MCF 10A (cell line): ENCODE data around the gene C18orf32. TPM values are rescaled to one million over a fixed set of nuclear protein-coding genes. Genes with fewer than 3 reads are reported as not detected.

Experiments
- BruUV-seq: library from RNA; stranded (reverse); fragments of 400-500 nt; replicated peaks from 2 replicates; lab custom pipeline; 2021; lab: Mats Ljungman, UMichigan
- CTCF ChIA-PET: fragments of 300-600 bp; sonication (Branson Sonifier 250); formaldehyde crosslinking; extraction: SDS; loops from one replicate; lab custom pipeline; 2021; ENCODE audit warnings: antibody characterized with exemption, inconsistent platforms; lab: Yijun Ruan, JAX
- POLR2A ChIA-PET: fragments of 300-600, 350-650 bp; sonication (Branson Sonifier 250); formaldehyde crosslinking; extraction: SDS; loops from one replicate; lab custom pipeline; 2020; ENCODE audit warnings: antibody characterized with exemption, inconsistent platforms; lab: Yijun Ruan, JAX
- DNase-seq: peaks from one replicate; pipeline ENCODE4 v3.0.0-alpha.2; 2018; ENCODE audit not compliant: unreplicated experiment
- H3K27ac Mint-ChIP-seq: one replicate; pipeline ENCODE4 v1.8.0; 2022; ENCODE audit warnings: mild to moderate bottlenecking, low read depth, mixed read lengths; ENCODE audit not compliant: unreplicated experiment
- H3K27me3 Mint-ChIP-seq: one replicate; pipeline ENCODE4 v1.8.0; 2022; ENCODE audit warnings: mixed read lengths; ENCODE audit not compliant: insufficient read depth, unreplicated experiment
- H3K36me3 Mint-ChIP-seq: one replicate; pipeline ENCODE4 v1.8.0; 2022; ENCODE audit warnings: mild to moderate bottlenecking, moderate library complexity, mixed read lengths; ENCODE audit not compliant: insufficient read depth, unreplicated experiment
- H3K4me1 Mint-ChIP-seq: one replicate; pipeline ENCODE4 v1.8.0; 2022; ENCODE audit warnings: mixed read lengths; ENCODE audit not compliant: insufficient read depth, unreplicated experiment
- H3K4me3 Mint-ChIP-seq: one replicate; pipeline ENCODE4 v1.8.0; 2022; ENCODE audit warnings: mild to moderate bottlenecking, moderate library complexity, mixed read lengths; ENCODE audit not compliant: unreplicated experiment
- H3K9me3 Mint-ChIP-seq: one replicate; pipeline ENCODE4 v1.8.0; 2022; ENCODE audit warnings: mixed read lengths; ENCODE audit not compliant: unreplicated experiment
- intact Hi-C: fragments of 100-400 bp; cut with micrococcal nuclease; formaldehyde crosslinking; loops from 2 replicates; pipeline ENCODE4 v1.14.1; 2022
- total RNA-seq: library from RNA; stranded (reverse); gene quantifications from 2 replicates; pipeline ENCODE4 v1.2.3, GENCODE V29; 2022
- TF ChIP-seq, protein P1 (sequence below): fragments of 200-600 bp; IDR thresholded peaks from one replicate; pipeline ENCODE4 v1.8.0; 2022; ENCODE audit warnings: antibody characterized with exemption, mild to moderate bottlenecking; ENCODE audit not compliant: unreplicated experiment

C18orf32 gene
- total RNA-seq, 1 experiment from 2014 or later: 28.9 TPM

DNA sequence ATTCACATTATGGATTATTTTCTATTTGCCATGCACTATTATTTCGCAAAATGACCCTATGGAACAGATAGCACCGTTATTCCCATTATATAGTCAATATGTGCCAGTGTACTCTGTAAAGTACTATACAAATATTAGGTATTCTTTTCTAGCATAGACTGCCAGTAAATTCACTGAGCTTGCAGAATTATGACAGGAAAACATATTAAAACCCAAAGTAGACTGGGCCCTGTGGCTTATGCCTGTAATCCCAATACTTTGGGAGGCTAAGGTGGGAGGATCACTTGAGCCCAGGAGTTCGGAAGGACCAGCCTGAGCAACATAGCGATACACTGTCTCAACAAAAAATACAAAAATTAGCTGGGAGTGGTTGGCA is 25.4 kb downstream of the C18orf32 start:
- Mint-ChIP-seq H3K27ac (no peak overlapping the region), H3K9me3 (no peaks in the 10 kb centered on the region), H3K4me1 (peaks cover 25% of the 10 kb centered on the region), H3K36me3 (no peaks in the 10 kb centered on the region), H3K27me3 (no peaks in the 10 kb centered on the region), H3K4me3 (peak overlapping the region; percentile 67)
- TF ChIP-seq, protein P1, sequence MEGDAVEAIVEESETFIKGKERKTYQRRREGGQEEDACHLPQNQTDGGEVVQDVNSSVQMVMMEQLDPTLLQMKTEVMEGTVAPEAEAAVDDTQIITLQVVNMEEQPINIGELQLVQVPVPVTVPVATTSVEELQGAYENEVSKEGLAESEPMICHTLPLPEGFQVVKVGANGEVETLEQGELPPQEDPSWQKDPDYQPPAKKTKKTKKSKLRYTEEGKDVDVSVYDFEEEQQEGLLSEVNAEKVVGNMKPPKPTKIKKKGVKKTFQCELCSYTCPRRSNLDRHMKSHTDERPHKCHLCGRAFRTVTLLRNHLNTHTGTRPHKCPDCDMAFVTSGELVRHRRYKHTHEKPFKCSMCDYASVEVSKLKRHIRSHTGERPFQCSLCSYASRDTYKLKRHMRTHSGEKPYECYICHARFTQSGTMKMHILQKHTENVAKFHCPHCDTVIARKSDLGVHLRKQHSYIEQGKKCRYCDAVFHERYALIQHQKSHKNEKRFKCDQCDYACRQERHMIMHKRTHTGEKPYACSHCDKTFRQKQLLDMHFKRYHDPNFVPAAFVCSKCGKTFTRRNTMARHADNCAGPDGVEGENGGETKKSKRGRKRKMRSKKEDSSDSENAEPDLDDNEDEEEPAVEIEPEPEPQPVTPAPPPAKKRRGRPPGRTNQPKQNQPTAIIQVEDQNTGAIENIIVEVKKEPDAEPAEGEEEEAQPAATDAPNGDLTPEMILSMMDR: no peak
- no peak for DNase-seq
- POLR2A ChIA-PET: interaction anchor here (0.6 to 3.6 kb wide), 5 partner anchors 15 to 820 kb away, joined by 3 to 62 read pairs (median 3); partner anchors contain the start of genes C18orf32 and MBD1
- CTCF ChIA-PET: no interaction called here
- no TSS peak for BruUV-seq
- intact Hi-C loops: loop anchor here (2.0 kb wide), 1 partner anchor 25 kb away; the partner anchor contains the start of gene C18orf32

DNA sequence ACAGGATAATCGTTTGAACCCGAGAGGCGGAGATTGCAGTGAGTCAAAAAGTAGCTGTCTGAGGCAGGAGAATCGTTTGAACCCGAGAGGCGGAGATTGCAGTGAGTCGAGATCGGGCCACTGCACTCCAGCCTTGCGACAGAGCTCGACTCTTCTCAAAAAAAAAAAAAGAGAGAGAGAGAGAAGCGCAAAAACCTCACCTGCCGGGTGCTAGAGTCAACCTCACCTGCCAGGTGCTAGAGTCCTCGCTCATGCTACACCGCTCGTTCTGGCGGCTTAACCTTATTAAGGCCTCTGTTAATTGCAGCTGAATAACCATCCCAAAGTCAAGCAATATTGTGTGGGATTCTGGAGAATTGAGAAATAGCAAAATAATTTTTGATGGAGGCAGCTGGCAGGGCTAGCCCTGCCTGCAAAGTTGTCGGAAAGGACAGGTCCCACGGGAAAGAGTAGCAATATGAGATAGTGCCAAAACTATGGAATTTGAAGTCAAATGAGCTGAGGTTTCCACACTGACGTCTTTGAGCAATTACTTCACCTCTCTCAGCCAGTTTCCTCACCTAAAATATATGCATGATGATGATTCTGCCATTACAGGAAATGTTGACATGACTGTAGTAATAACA is 25.9 kb downstream of the C18orf32 start:
- ChIA-PET POLR2A (interaction anchor here (0.6 to 3.6 kb wide), 13 partner anchors 11 to 919 kb away, joined by 3 to 62 read pairs (median 4); partner anchors contain the start of genes C18orf32, MBD1 and SMAD7), CTCF (interaction anchor here (0.9 kb wide), 1 partner anchor 783 kb away, joined by 3 read pairs; no protein-coding TSS in a partner anchor)
- Mint-ChIP-seq H3K9me3 (no peaks in the 10 kb centered on the region), H3K4me3 (peak overlapping the region; percentile 67), H3K4me1 (peaks cover 25% of the 10 kb centered on the region), H3K27me3 (no peaks in the 10 kb centered on the region), H3K36me3 (no peaks in the 10 kb centered on the region), H3K27ac (peak overlapping the region; percentile 96)
- TF ChIP-seq, protein P1: no peak
- intact Hi-C loops: loop anchor here (2.0 kb wide), 1 partner anchor 26 kb away; the partner anchor contains the start of gene C18orf32
- TSS peak; percentile 98 for BruUV-seq
- peak; percentile 49 for DNase-seq

DNA sequence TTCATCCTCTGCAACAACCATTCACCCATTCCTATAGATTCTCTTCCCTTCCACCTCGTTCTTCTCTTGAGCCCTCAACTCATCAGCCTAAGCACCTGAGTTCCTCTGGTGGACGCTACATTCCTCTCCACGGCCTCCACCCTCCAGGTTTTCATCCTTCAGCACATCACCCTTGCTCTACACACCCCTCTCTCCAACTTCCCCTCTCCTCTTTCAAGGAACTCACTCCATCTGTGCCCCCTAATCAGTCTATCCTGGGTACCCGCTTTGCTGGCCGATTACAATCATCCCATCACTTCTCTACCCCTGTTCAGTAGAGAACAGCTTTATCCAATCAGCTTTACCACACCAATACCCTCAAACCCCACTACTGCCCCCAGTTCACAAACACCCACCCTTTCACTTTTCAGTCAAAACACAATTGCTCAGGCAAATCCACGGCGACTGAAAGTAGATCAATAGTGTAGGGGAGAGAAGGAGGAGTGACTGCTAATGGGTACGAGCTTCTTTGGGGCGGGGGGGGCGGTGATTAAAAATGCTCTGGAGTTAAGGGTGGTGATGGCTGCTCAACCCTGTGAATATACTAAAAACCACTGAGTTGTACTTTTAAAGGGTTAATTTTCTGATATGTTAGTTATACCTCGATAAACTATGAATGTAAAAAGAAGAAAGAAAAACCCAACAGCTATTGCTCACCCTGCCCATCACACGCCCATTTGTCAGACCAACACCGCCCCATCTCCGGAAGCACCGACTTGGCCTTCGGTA is 27.4 kb downstream of the C18orf32 start:
- H3K4me3 Mint-ChIP-seq: peak overlapping the region; percentile 67
- CTCF ChIA-PET: interaction anchor here (0.6 to 1.5 kb wide), 5 partner anchors 10 to 606 kb away, joined by 3 to 4 read pairs (median 3); no protein-coding TSS in a partner anchor
- TF ChIP-seq, protein P1: no peak
- intact Hi-C loops: loop anchor here (2.0 kb wide), 1 partner anchor 27 kb away; the partner anchor contains the start of gene C18orf32
- no peaks in the 10 kb centered on the region for H3K36me3 Mint-ChIP-seq
- no peaks in the 10 kb centered on the region for H3K9me3 Mint-ChIP-seq
- no TSS peak for BruUV-seq
- H3K27me3 Mint-ChIP-seq: no peaks in the 10 kb centered on the region
- no peak for DNase-seq
- peaks cover 25% of the 10 kb centered on the region for H3K4me1 Mint-ChIP-seq
- POLR2A ChIA-PET: interaction anchor here (0.6 to 3.6 kb wide), 10 partner anchors 8 to 724 kb away, joined by 3 to 62 read pairs (median 4); partner anchors contain the start of gene C18orf32
- peak overlapping the region; percentile 96 for H3K27ac Mint-ChIP-seq
